Activated effector memory CD4-positive, alpha-beta T cell treated with anti-CD3 and anti-CD28 coated beads, Interleukin-2, amount 50 U/mL, for 16 hours (primary cell): ENCODE measurements around the gene IL36A.
A peak's percentile ranks its signal among the peaks of the same experiment; 100 is the strongest.

Experiments used
- DNase-seq: peaks from one replicate; pipeline ENCODE4 v3.0.0-alpha.2; 2020

The IL36A gene

GRCh38 chr2:113005030-113005509 is at the start of gene IL36A:
Gene IL36A, plus strand, starts transcription at chr2:113005459. Its CDS starts 413 bp downstream, at chr2:113005872.
- no peak for DNase-seq

DNA sequence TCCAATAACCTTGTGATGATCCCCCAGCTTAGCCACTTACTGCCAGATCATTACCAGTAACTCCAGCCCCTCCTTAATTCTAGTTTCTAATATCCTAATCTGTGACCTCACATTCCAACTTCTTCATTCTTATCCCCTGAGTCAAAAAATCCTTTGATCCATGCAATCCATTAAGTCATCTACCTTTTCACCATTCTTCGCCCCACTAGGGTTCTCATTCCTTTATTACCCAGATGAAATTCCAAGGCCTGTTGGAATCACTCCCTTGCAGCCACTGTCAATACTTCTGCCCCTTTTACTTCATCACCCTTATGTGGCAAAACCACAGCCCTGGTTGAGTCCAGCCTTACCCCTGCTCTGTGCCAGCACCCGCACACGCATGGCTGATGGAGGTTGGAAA is 47.7 kb upstream of the IL36A start:
- no peak for DNase-seq

- DNase-seq: peak; percentile 66
Observed at GRCh38 chr2:112958428-112959108, 46.7 kb upstream of the IL36A start.

- no peak for DNase-seq
Observed at GRCh38 chr2:112959109-112959812, 46.0 kb upstream of the IL36A start.

DNA sequence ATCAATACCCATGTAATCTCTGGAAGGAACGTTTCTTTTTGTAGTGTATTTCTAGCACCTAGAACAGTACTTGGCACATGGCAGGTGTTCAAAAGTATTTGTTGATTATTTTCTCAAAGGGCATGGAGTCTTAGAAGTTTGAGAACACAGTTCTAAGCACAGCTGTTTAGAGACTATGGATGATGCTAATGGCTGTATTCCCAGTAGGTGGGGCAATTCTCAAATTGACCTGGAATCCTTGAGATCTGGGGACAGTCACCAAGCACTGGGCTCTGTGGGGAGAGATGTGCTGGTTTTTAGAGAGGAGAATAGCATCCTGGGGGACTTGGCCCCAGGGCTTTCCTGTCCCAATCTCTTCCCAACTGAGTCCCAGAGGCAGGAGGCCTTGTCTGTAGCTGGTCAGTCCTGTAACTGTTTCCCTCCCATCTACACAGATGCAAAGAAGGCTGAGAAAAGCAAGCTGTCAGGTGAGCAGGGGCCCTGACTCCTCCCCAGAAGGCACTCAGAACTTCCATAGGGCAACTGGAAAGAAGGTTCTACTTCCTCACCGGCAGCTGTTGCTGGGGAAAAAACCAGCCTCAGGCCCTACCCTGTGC is 44.9 kb upstream of the IL36A start:
- DNase-seq: no peak

GRCh38 chr2:112962308-112963175 is 42.7 kb upstream of the IL36A start:
- no peak for DNase-seq

- DNase-seq: no peak
Observed at GRCh38 chr2:112967023-112967422, 38.2 kb upstream of the IL36A start.

DNA sequence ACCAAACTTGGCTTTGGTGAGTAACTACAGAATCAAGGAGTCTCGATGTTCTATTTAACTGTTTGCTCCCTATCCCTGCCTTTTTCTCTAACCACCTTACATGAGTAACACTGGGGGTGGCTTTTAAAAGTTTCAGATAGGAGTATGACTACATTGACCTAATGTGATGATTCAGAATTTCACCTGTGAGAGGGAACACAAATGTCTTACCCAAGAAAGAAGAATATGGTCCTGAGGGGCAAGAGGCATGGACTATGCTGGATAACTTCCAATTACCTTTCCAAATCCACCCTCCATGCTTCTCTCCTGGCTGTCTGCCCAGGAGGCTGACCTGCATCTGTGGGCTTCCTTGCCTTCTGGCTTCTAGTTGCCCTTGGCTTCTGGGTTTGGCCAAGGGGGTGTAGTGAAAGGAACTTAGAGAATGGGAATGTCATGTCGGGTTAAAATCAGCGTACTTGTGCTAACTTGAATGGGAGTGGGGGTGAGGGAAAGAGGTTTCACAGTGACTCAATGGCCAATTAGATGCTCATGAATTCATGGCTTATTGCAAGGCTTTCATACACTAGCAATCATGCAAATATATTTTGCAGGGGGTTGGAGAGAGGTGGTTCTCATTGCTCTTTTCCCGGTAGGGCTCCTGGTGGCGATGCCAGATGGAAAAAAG is 32.7 kb upstream of the IL36A start:
- no peak for DNase-seq

GRCh38 chr2:112973156-112973555 is 32.1 kb upstream of the IL36A start:
- DNase-seq: no peak

DNA sequence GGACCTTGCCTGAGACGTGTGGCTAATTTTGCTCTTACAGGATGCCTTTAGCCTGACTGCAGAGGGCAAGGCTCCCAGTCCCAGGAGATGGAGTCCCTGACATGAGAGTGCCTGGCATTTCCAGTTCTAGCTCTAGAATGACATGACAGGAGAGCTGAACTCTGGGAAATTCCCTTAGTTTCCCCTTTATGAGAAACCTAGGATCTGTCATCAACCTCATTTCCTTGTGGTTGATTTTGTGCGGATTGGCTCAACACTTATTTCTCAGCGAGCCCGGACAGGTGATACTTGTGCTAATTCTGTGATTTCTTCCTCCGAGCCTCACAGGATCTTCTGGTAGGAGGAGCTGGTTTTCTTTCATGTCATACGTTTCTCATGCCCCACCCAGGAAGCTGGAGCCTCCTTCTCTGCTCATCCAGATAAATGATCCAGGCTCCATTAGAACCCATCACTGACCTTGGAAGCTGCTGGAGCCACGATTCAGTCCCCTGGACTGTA is 27.7 kb upstream of the IL36A start, which contains the start of gene IL36G:
TSS of gene IL36G (plus strand) at position 448 of the 498 bp plus-strand sequence. CDS start 633 bp downstream, outside the sequence.
- DNase-seq: no peak

DNA sequence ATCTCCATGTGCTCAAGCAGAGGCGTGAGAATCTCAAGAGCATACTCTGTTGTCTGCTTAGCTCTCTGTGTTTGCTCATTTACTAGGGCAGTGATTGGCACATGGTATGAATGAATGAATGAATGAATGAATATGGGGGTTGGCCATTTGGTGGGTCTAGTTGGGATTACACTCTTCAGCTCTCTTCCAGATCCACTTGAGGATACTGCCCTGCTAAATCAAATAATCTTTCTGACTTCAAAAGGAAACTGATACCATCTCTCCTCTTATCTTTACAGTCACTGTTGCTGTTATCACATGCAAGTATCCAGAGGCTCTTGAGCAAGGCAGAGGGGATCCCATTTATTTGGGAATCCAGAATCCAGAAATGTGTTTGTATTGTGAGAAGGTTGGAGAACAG is 25.5 kb upstream of the IL36A start:
- DNase-seq: no peak

DNA sequence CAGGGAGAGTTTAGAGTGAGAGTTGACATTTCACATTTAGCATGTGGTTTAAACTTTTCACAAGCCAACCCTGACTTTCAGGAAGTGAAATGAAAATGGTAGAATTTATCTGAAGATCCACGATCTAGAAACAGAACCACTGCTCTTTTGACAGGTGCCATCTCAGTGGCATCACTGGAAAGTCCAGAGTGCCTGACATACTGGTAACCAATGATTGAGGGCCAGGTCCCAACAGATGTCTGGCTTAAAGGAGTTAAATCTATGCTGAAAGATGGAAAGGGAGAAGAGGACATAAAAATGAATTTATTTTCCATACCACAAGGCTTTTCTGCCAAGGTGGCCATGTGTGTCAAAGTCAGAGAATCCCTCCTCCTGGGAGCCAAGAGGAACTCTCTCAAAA is 24.7 kb upstream of the IL36A start:
- DNase-seq: no peak

DNA sequence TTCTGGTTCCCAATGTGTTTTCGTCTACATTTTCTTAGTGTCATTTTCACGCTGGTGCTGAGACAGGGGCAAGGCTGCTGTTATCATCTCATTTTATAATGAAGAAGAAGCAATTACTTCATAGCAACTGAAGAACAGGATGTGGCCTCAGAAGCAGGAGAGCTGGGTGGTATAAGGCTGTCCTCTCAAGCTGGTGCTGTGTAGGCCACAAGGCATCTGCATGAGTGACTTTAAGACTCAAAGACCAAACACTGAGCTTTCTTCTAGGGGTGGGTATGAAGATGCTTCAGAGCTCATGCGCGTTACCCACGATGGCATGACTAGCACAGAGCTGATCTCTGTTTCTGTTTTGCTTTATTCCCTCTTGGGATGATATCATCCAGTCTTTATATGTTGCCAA is 20.2 kb upstream of the IL36A start:
- no peak for DNase-seq

DNA sequence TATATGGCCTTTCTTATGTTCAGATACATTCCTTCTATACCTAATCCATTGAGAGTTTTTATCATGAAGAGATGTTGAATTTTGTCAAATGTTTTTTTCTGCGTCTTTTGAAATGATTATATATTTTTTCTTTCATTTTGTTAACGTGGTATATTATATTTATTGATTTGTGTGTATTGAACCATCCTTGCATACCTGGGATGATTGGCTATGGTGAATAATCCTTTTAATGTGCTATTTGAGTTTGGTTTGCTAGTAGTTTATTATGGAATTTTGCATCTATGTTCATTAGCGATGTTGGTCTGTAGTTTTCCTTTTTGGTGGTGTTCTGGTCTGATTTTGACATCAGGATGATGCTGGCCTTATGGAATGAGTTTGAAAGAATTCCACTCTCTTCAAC is 15.6 kb upstream of the IL36A start:
- DNase-seq: no peak

- no peak for DNase-seq
Observed at GRCh38 chr2:112993831-112994230, 11.4 kb upstream of the IL36A start.

DNA sequence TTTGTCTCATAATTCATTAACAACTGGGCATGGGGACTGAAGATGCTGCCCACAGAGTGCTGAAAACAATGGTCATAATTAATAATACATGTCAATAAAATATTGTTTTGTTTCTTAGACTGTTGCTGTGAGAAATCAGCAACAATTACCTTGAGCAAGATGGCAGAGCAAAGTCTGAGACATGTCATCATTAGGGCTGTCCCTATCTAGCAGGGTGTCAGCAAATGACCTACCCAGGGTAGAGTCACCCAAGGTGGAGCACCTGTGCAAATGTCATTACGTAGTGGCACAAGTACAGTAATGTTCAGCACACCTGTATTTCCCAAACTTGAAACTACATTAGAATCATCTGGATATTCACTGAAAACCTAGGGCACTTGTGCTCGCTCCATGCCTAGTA is 10.6 kb upstream of the IL36A start:
- no peak for DNase-seq

- peak; percentile 66 for DNase-seq
Observed at GRCh38 chr2:112995346-112995920, 9.8 kb upstream of the IL36A start.

DNA sequence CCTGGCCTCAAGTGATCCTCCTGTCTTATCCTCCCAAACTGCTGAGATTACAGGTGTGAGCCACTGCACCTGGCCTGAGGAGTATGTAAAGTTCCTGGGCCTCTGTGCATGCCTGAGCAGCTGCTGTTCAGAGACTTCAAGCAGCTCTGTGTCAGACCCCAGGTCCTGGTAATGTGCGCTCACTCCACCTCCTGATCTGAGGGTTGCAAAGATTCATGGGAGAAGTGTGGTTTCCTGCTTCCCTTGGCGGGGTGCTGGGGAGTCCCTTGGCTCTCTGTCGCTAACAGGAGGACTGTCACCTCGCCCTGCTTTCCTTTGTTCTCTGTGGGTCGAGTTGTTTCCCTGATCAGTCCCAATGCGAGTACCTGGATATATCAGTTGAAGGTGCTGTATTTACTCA is 8.6 kb upstream of the IL36A start:
- DNase-seq: peak; percentile 84

DNA sequence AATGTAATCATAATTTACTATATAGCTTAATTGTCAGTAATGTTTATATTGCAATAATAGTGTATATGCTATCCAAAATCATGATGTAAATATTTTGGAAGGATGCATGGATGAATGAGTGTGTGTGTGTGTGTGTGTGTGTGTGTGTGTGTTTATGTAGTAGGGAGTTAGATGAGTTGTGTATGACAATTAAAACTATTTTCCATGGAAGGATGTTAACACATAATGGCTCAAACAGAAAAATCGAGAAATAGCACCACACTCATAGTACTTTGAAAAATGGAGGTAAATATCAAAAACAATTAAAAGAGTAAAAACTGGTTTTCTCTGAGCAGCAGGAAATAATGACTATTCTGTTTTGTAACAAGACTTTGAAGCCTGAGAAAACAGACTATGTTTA is 8.1 kb upstream of the IL36A start:
- DNase-seq: no peak

GRCh38 chr2:113000436-113000835 is 4.8 kb upstream of the IL36A start:
- DNase-seq: no peak

GRCh38 chr2:113002677-113003076 is 2.6 kb upstream of the IL36A start:
- no peak for DNase-seq

DNA sequence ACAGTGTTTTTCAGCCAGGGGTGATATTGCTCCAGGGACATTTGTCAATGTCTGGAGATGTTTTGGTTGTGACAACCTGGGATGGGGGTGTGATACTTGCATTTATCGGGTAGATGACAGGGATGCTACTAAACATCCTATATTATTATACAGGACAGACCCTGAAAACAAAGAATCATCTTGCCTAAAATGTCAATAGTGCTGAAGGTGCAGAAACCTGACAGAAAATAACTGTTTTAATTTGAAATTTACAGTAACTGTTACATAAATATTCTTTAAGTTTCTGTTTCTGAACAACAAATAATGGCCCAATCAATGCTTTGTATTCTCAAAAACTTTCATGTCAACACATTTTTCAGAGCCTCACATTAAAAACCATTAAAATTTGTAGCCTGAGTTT is 2.0 kb downstream of the IL36A start:
- DNase-seq: no peak
